Fibroblast of mammary gland (primary cell): ENCODE measurements around the gene TNK2.

Experiments
- DNase-seq: peaks from one replicate; pipeline ENCODE4 v3.0.0-alpha.2; 2010; ENCODE audit warnings: low read depth
- H3K4me3 ChIP-seq: 2 replicates; pipeline ENCODE4 v1.5.1; 2011; ENCODE audit warnings: low read depth, mild to moderate bottlenecking, low read length, moderate library complexity; ENCODE audit not compliant: control insufficient read depth
- CTCF ChIP-seq: conservative IDR thresholded peaks from 2 replicates; pipeline ENCODE4 v1.5.1; 2011; ENCODE audit warnings: low read depth, low read length, inconsistent platforms; ENCODE audit not compliant: control insufficient read depth, insufficient read depth

TNK2 gene

GRCh38 chr3:195813916-195814640 lies 94.3 kb downstream of the TNK2 start:
- DNase-seq = no peak
- no peak for TF ChIP-seq CTCF
- H3K4me3 ChIP-seq = no peak overlapping the region
